GM23248 (cell line): ENCODE results near the gene PRRG3. TPM values are rescaled to one million over a fixed set of nuclear protein-coding genes. Genes with fewer than 3 reads are reported as not detected.

Source experiments
- DNase-seq: peaks from one replicate; pipeline ENCODE4 v3.0.0-alpha.2; 2015
- H2AFZ ChIP-seq: fragments of 200-600 bp; sonication (generic); 2 replicates; pipeline ENCODE4 v1.6.1; 2016; ENCODE audit warnings: antibody characterized with exemption
- H3F3A ChIP-seq: fragments of 200-600 bp; sonication (generic); 2 replicates; pipeline ENCODE4 v1.6.1; 2016; ENCODE audit warnings: mild to moderate bottlenecking, antibody characterized with exemption, mixed run types; ENCODE audit not compliant: insufficient read depth
- H3K27ac ChIP-seq: fragments of 200-600 bp; sonication (generic); 2 replicates; pipeline ENCODE4 v1.5.1; 2016; ENCODE audit warnings: mild to moderate bottlenecking
- H3K27me3 ChIP-seq: fragments of 200-600 bp; sonication (generic); replicated peaks from 2 replicates; pipeline ENCODE4 v1.6.1; 2016; ENCODE audit warnings: mild to moderate bottlenecking; ENCODE audit not compliant: insufficient read depth
- H3K36me3 ChIP-seq: fragments of 200-600 bp; sonication (generic); 2 replicates; pipeline ENCODE4 v1.6.1; 2016; ENCODE audit warnings: low read depth, mild to moderate bottlenecking
- H3K4me1 ChIP-seq: fragments of 200-600 bp; sonication (generic); 2 replicates; pipeline ENCODE4 v1.6.1; 2016; ENCODE audit warnings: mild to moderate bottlenecking; ENCODE audit not compliant: insufficient read depth
- H3K4me2 ChIP-seq: fragments of 200-600 bp; sonication (generic); one replicate; pipeline ENCODE4 v1.6.1; 2016; ENCODE audit warnings: mild to moderate bottlenecking; ENCODE audit not compliant: unreplicated experiment
- H3K4me3 ChIP-seq: fragments of 200-600 bp; sonication (generic); 2 replicates; pipeline ENCODE4 v1.5.1; 2016; ENCODE audit warnings: mild to moderate bottlenecking
- H3K79me2 ChIP-seq: fragments of 200-600 bp; sonication (generic); 2 replicates; pipeline ENCODE4 v1.6.1; 2016; ENCODE audit warnings: mild to moderate bottlenecking; ENCODE audit not compliant: insufficient read depth
- H3K9ac ChIP-seq: fragments of 200-600 bp; sonication (generic); 2 replicates; pipeline ENCODE4 v1.6.1; 2016; ENCODE audit warnings: mild to moderate bottlenecking
- H3K9me2 ChIP-seq: fragments of 200-600 bp; sonication (generic); 2 replicates; pipeline ENCODE4 v1.6.1; 2016; ENCODE audit warnings: mixed run types, mild to moderate bottlenecking, moderate library complexity; ENCODE audit not compliant: insufficient read depth
- H3K9me3 ChIP-seq: fragments of 200-600 bp; sonication (generic); one replicate; pipeline ENCODE4 v1.6.1; 2017; ENCODE audit warnings: low read depth
- H4K20me1 ChIP-seq: fragments of 200-600 bp; sonication (generic); 2 replicates; pipeline ENCODE4 v1.6.0; 2016; ENCODE audit not compliant: insufficient read depth
- EZH2 ChIP-seq: fragments of 200-600 bp; sonication (generic); IDR thresholded peaks from 2 replicates; pipeline ENCODE4 v1.6.1; 2018; ENCODE audit warnings: antibody characterized with exemption, mild to moderate bottlenecking; ENCODE audit not compliant: insufficient read depth, poor library complexity, severe bottlenecking
- EZH2phosphoT487 ChIP-seq: fragments of 200-600 bp; sonication (generic); IDR thresholded peaks from 2 replicates; pipeline ENCODE4 v1.6.1; 2018; ENCODE audit warnings: antibody characterized with exemption, moderate library complexity, mild to moderate bottlenecking, low read depth; ENCODE audit not compliant: insufficient read depth
- WGBS, 2 experiments: methylation state at CpG; one replicate each; pipeline ENCODE4 v1.1.6; 2015 to 2017; ENCODE audit warnings: low lambda C conversion rate in 2 of 2, low coverage in 1 of 2; ENCODE audit errors: missing lambda C conversion rate in 2 of 2; 5-methylcytosine and 5-hydroxymethylcytosine counted together
- in situ Hi-C: fragments of 300-500 bp; cut with MboI; formaldehyde crosslinking; loops from 2 replicates; pipeline ENCODE4 v1.15.0; 2020
- polyA plus RNA-seq: library from polyadenylated mRNA; unstranded; fragments of >200 nt; fragmentation: Nextera tagmentation; extraction: Ambion mirVana; gene quantifications from 2 replicates; pipeline ENCODE4 v1.2.1, GENCODE V29; 2016
- total RNA-seq: library from RNA; depleted of rRNA; stranded (reverse); fragments of >200 nt; shearing (Covaris generic); gene quantifications from 2 replicates; pipeline ENCODE4 v1.2.3, GENCODE V29; 2014

The PRRG3 gene
- total and polyA plus RNA-seq, 2 experiments from 2014 or later = 0.21 TPM; not detected in 1

DNA sequence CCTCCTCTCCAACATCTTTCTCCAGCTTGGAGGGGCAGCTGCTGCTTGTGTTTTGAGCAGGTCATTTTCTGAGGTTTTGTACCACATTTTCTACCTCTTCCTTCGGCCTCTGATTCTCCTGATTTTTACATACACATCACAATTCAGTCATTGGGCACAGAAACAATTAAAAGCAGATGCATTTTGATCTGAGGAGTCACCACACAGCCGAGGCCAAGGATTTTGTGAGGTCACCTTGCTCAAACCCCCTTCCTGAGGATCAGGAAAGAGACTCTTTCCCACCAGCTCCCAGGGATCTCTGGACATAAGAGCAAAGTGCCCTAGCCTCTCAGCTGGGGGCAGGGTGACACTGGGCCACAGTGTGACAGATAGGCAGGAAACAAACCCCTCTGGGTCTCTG lies 15.2 kb downstream of the PRRG3 start:
- Histone ChIP-seq H4K20me1 (no peaks in the 10 kb centered on the region), H3K79me2 (no peaks in the 10 kb centered on the region), H3K4me2 (no peak overlapping the region), H3K9me3 (no peaks in the 10 kb centered on the region), H3K9me2 (no peaks in the 10 kb centered on the region), H3K4me3 (no peak overlapping the region), H3K36me3 (no peaks in the 10 kb centered on the region), H3K27ac (no peak overlapping the region), H3K4me1 (no peaks in the 10 kb centered on the region), H2AFZ (no peak overlapping the region), H3K9ac (no peak overlapping the region), H3F3A (no peaks in the 10 kb centered on the region), H3K27me3 (no peaks in the 10 kb centered on the region)
- TF ChIP-seq EZH2 (no peak), EZH2phosphoT487 (no peak)
- 6 to 8% methylated on average over 2 of the region's 2 CpGs for WGBS, 2 experiments
- in situ Hi-C loops = no loop called here
- peak; percentile 44 for DNase-seq

DNA sequence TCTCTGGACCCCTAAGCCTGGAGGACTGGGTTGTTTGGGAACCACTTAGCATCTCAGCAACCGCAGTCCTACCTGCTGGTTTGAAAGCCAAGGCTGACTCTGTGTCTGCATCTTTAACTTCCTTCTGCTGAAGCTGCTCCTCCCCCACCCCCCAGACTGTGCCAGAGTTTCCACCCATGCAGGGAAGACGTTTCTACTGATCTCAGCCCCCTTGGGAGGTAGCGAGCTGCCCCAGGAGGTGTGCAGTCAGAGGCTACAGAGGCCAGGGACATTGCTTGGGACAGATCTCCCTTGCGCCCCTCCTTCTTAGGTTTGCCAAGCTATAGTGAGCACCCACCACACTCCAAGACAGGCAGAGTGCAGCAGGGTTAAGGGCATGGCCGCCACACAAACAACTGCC lies 15.9 kb downstream of the PRRG3 start:
- no peak overlapping the region for H3K9ac ChIP-seq
- H3K9me2 ChIP-seq = no peaks in the 10 kb centered on the region
- H3K4me3 ChIP-seq = no peak overlapping the region
- no peak overlapping the region for H3K4me2 ChIP-seq
- H3K4me1 ChIP-seq = no peaks in the 10 kb centered on the region
- no peaks in the 10 kb centered on the region for H3K79me2 ChIP-seq
- no peaks in the 10 kb centered on the region for H3K36me3 ChIP-seq
- H3K27ac ChIP-seq = no peak overlapping the region
- H3F3A ChIP-seq = no peaks in the 10 kb centered on the region
- no peak overlapping the region for H2AFZ ChIP-seq
- in situ Hi-C loops = no loop called here
- 30 to 39% methylated on average over 3 to 5 of the region's 5 CpGs for WGBS, 2 experiments
- no peak for DNase-seq
- H3K27me3 ChIP-seq = no peaks in the 10 kb centered on the region
- TF ChIP-seq EZH2phosphoT487 (no peak), EZH2 (no peak)
- H4K20me1 ChIP-seq = no peaks in the 10 kb centered on the region
- no peaks in the 10 kb centered on the region for H3K9me3 ChIP-seq

DNA sequence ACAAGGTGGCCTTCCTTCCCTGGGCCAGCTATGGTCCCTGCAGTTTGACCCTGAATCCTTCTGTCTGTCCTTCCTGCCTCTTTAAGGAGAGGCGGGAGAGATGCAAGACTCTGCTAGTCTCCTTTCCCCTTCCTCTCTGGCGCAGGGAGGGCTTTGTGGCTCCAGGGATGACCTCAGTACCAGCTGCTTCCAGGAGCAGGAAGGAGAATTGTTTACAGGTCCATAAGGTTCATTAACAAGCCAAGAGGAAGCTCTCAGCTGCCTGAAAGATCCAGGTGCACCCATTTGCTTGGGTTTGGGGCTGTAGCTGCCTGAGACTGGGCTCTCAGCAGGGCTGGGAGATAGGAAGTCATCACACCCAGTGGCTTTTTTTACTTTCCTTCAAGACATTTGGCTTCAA lies 16.5 kb downstream of the PRRG3 start:
- no peaks in the 10 kb centered on the region for H3K9me3 ChIP-seq
- no peak for DNase-seq

DNA sequence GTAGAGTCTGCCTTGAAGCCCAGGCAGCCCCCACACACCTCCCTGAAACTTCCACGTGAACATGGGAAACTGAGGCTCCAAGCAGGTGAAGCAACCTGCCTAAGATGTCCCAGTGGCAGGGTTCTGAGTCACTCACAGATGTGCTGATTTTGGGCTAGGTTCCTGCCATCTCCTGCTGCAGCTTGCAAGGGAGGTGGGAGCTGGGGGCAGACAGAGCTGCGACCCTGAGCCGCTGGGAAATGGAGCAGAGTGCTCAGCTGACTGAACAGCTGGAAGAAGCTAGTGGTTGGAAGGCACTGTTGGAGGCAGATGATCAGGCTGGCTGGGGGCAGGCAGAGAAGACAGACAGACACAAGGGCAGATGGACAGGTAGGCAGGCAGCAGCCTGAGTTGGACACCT lies 17.0 kb downstream of the PRRG3 start:
- Histone ChIP-seq H3F3A (no peaks in the 10 kb centered on the region), H3K27ac (no peak overlapping the region), H3K9me2 (no peaks in the 10 kb centered on the region), H3K4me2 (no peak overlapping the region), H3K27me3 (no peaks in the 10 kb centered on the region), H3K4me3 (no peak overlapping the region), H3K9ac (no peak overlapping the region), H3K36me3 (no peaks in the 10 kb centered on the region), H3K9me3 (no peaks in the 10 kb centered on the region), H2AFZ (no peak overlapping the region), H3K4me1 (no peaks in the 10 kb centered on the region), H3K79me2 (no peaks in the 10 kb centered on the region), H4K20me1 (no peaks in the 10 kb centered on the region)
- TF ChIP-seq EZH2 (no peak), EZH2phosphoT487 (no peak)
- no peak for DNase-seq
- in situ Hi-C loops = no loop called here
- WGBS, 2 experiments = 4 to 10% methylated on average over 3 of the region's 3 CpGs

More for the DNA sequence above, 16.5 kb downstream of the PRRG3 start:
- TF ChIP-seq EZH2phosphoT487 (no peak), EZH2 (no peak)
- 8 to 20% methylated on average over 1 to 2 of the region's 2 CpGs for WGBS, 2 experiments
- H3F3A ChIP-seq = no peaks in the 10 kb centered on the region
- H3K36me3 ChIP-seq = no peaks in the 10 kb centered on the region
- no peaks in the 10 kb centered on the region for H3K9me2 ChIP-seq
- H3K4me1 ChIP-seq = no peaks in the 10 kb centered on the region
- H2AFZ ChIP-seq = no peak overlapping the region
- H3K27ac ChIP-seq = no peak overlapping the region
- H3K79me2 ChIP-seq = no peaks in the 10 kb centered on the region
- no peaks in the 10 kb centered on the region for H4K20me1 ChIP-seq
- H3K4me2 ChIP-seq = no peak overlapping the region
- in situ Hi-C loops = no loop called here
- H3K9ac ChIP-seq = no peak overlapping the region
- H3K27me3 ChIP-seq = no peaks in the 10 kb centered on the region
- H3K4me3 ChIP-seq = no peak overlapping the region

DNA sequence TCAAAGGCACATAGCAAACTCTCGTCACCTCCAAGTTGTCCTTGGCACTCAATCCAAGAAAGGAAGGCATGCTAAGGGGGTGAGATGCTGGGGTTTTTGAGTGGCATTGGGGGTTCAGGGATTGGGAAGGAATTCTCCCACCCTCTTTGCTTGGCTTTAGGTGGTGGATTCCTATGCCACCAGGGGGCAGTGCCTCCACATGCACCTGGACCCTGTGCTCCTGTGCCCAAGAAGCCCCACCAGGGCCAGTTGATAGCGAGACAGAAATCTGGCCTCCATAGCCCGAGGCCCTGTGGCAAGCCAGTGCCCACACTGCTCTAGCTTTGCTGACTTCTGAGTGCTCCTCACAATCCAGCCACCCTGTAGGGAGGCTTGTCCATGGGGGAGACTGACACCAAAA lies 18.6 kb downstream of the PRRG3 start:
- TF ChIP-seq EZH2 (no peak), EZH2phosphoT487 (no peak)
- Histone ChIP-seq H2AFZ (no peak overlapping the region), H3K9ac (no peak overlapping the region), H3K9me3 (no peaks in the 10 kb centered on the region), H3K4me3 (no peak overlapping the region), H3K4me2 (no peak overlapping the region), H3K4me1 (no peaks in the 10 kb centered on the region), H3K27ac (no peak overlapping the region), H3K36me3 (no peaks in the 10 kb centered on the region), H4K20me1 (no peaks in the 10 kb centered on the region), H3K27me3 (no peaks in the 10 kb centered on the region), H3K9me2 (no peaks in the 10 kb centered on the region), H3F3A (no peaks in the 10 kb centered on the region), H3K79me2 (no peaks in the 10 kb centered on the region)
- in situ Hi-C loops = no loop called here
- whole genome bisulfite sequencing, 2 experiments = 32 to 36% methylated on average over 3 of the region's 3 CpGs
- DNase-seq = peak; percentile 22
